Measurements from ENCODE around the gene BCL6.
A peak's percentile ranks its signal among the peaks of the same experiment; 100 is the strongest.

Gene BCL6

DNA sequence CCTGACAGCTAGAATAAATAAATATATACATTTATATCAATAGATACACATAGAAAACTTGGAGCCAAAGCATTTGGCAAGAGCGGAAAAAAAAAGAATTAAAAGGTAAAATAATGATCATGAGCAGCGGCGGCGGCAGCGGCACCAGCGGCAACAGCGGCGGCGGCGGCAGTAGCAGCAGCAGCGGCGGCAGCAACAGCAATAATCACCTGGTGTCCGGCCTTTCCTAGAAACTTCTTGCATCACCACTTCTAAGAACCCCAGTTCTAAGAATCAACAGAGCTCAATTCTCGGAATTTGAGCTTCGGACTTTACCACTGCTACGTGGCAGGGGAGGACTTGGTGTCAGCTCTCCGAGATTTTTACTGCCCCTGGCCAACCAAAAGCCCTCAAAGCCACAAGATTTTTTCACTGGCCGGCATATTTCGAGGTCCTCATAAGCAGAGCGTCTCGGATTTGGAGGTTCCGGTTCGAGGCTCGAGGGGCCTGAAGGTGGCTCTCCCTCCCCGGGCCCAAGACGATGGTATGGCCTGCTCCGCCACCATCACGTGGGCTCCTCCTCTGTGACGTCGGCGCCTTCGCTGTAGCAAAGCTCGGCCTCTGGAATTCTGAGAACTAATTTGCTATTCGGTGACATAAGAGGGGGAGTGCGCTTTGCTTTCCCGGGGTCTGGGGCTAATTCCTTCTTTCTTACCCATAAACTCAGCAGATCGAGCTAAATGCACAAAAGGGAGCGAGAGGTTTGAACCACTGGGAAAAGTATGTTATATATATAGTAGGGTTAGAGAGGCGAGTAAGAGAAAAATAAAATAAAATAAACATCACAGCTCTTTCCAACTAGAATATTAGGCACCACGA is at the start of gene BCL6:
Gene BCL6, minus strand, starts transcription at position 268 of the 858 bp plus-strand sequence. CDS start 11,775 bp downstream, outside the sequence.
- DNase-seq (ENCODE audit: low spot score): peak; percentile 93

DNA sequence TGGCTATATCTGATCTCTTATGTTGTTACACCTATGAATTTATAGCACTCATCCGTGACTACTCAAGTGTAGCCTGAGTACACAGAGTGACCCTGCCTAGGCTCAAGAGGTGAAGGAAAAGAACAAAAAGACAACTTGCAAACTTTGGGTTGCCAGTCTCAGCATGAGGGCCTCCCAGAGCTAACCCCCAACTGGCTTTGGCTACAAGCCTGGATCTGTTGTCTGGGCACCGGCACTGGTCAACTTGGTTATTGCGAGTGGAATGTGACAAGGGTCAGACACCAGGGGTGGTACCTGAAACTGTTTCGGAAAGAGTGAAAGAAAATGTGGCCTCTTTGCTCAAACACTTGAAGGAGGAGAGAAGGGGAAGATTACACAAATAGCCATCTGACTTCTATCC is 49.5 kb upstream of the BCL6 start:
- no peak for DNase-seq (ENCODE audit: low spot score)

- no peak for DNase-seq (ENCODE audit: low spot score)
These were observed 48.4 kb upstream of the BCL6 start for GRCh38 chr3:187793618-187794017.

- no peak for DNase-seq (ENCODE audit: low spot score)
These were observed 47.3 kb upstream of the BCL6 start for GRCh38 chr3:187792521-187792920.

DNA sequence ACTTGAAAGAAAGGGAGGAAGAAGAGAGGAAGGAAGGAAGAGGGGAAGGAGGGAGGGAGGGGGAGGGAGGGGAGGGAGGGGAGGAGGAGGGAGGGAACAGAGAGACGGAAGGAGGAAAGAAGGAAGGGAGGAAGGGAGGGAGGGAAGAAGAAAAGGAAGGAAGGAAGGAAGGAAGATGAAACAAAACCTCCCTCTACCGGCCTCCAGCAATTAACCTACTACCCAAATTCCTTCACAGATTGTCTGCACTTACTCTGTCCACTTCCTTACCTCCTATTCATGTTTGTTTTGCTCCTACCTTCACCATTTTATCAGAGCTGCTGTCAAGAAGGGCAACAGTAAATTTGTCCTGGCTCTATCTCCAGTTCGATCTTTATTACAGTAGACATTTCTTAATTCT is 44.6 kb upstream of the BCL6 start:
- DNase-seq (ENCODE audit: low spot score): no peak

DNA sequence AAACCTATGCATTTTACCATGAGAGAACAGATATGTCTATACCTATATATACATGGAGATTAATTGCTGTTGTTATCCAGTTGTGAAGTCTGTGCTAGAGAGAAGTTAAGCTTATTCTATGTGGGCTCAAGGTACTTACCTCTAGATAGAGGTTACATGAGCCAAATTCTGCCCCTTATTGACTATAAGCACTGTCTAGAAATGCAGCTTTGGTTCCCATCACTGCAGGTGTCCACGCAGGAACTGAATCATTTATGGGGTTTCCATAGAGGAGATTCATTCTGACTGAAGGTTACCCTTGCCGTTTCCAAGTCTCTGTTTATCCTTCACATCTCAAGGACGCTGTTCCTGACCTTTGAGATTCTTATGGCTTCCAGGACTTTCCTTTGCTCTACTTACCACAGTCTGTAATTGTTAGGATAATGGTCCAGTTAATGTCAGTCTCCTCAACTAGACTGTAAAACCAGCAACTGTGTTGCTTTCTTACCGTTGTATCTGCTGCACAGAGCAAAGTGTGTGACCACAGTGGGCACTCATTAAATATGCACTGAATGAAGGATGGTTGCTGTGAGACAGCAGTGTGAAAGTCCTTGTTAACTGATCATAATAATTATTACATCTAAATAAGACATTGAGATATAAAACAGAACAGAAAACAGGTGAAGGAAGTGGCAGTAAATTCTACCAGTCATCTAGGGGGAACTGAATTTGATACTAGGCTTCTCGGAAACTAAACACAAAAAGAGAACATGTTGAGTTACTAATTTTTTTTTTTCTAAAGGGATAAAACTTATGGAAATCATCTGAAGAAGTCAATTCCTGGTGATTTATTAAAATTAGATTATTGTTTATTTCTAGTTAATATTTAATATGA is 44.0 kb upstream of the BCL6 start:
- DNase-seq (ENCODE audit: low spot score): no peak

DNA sequence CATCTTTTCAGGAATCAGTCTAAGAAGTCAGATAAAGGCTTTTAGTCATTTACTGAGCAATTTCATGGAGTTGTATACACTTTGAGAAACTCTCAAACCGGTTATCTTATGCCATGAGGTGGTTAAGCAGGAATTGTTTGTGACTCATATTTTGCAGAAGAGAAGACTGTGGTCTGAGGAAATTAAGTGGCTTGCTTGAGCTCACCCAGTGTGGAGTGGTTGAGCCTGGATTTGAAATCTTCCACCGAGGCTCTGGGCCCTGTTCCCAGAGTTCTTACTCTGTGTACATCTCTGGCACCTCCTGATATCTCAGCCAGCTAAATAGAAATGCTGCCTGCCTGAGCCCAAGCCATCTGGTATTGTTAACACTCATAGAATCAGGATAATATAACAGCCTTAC is 37.8 kb upstream of the BCL6 start:
- DNase-seq (ENCODE audit: low spot score): peak; percentile 95

DNA sequence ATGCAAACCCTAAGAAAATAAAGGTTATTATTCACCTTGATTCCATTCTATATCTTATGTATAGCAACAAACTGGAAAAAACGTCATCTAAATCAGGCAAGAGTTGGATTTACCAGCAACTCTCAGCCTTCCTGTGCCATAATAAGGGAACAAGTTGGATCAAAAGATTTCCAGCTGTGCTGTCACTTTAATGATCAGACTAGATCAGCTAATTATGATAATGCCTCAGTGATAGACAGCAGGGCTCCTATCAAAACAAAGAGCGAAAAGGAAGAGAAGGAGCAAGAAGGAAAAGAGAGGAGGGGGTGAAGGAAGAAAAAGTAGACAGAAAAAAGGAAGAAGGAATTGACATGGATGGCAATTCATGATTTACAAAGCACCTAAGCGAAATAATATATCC is 36.7 kb upstream of the BCL6 start:
- DNase-seq (ENCODE audit: low spot score): no peak

- no peak for DNase-seq (ENCODE audit: low spot score)
These were observed 35.7 kb upstream of the BCL6 start for GRCh38 chr3:187781001-187781400.

DNA sequence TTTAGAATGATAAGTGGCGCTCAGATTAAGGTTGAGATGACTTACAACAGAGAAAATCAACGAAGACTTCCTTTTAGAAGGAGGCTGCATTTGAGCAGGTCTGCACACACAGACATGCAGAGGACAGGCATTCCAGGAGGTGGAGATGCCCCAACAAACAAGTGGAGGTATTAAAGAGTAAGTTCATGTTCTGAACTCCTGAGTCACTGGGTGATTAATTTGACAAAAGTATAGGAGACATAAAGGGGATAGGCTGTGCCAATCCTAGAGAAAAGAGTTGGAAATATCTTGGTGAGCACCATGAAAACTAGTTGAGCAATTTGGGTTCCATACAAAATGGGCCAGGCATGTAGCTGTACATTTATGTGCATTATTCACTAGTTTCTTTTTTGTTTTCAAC is 33.5 kb upstream of the BCL6 start:
- no peak for DNase-seq (ENCODE audit: low spot score)

- DNase-seq (ENCODE audit: low spot score): peak; percentile 14
These were observed 32.2 kb upstream of the BCL6 start for GRCh38 chr3:187777331-187777941.

- DNase-seq (ENCODE audit: low spot score): no peak
These were observed 30.3 kb upstream of the BCL6 start for GRCh38 chr3:187775549-187775948.

GRCh38 chr3:187774185-187774789 is 29.0 kb upstream of the BCL6 start:
- no peak for DNase-seq (ENCODE audit: low spot score)

- DNase-seq (ENCODE audit: low spot score): no peak
These were observed 28.2 kb upstream of the BCL6 start for GRCh38 chr3:187773233-187774184.

DNA sequence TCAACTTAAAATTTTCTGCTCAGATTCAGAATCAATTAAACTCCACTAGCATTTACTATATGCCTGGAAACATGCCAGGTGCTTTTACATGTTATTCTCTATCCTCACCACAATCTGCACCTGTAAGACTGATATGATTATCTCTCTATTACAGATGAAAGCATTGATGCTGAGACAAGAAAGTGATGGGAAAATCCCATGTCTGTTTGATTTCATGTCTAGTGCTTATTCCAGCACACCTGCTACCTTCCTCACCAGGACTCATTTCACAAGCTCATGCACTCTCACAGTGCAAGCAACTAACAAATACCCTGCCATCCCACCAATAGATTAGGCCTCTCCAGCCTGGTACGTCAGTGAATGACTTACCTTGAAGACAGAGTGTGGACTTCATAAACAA is 25.0 kb upstream of the BCL6 start:
- no peak for DNase-seq (ENCODE audit: low spot score)

- DNase-seq (ENCODE audit: low spot score): no peak
These were observed 24.5 kb upstream of the BCL6 start for GRCh38 chr3:187769771-187770170.

DNA sequence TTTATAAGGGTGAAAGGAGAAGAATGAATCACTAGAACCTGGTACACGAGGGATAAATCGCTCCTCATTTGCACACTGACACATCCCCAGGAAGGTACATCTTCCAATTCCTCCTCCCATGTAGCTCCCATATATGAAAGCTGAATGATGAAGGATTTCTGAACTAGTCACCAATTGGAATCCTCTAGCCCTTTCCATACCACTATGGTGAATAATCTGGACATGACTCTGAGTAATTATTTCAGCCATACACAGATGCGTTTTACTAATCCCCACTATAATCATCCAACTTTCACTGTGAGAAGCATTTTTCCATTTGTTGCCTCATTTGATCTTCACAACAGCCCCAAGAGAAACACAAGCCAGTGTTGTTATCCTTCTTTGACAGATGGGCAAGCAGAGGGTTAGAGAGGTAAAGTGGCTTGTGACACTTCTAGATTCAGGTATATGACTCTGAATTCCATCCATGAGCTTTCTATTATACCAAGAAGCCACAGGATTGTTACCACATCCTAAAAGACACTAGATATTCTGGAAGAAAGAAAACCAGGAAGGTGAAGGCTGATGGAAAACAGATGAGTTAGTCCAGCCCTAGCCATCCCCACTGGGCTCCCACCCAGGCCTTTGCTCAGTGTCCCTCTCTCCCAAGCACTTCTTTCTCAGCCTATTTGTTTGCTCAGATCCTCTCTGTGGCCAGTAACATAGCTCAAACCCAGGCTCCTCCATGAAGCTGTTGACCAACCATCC is 22.2 kb upstream of the BCL6 start:
- peak; percentile 85 for DNase-seq (ENCODE audit: low spot score)

GRCh38 chr3:187765342-187765741 is 20.1 kb upstream of the BCL6 start:
- DNase-seq (ENCODE audit: low spot score): peak; percentile 32

- DNase-seq (ENCODE audit: low spot score): no peak
These were observed 18.8 kb upstream of the BCL6 start for GRCh38 chr3:187763850-187764648.
